NCI-H1694 (cell line): ENCODE measurements around the gene TAF13.

Source experiments
- DNase-seq: peaks from one replicate; lab custom pipeline; 2025; lab: John Stamatoyannopoulos, UW

The TAF13 gene, protein sequence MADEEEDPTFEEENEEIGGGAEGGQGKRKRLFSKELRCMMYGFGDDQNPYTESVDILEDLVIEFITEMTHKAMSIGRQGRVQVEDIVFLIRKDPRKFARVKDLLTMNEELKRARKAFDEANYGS

DNA sequence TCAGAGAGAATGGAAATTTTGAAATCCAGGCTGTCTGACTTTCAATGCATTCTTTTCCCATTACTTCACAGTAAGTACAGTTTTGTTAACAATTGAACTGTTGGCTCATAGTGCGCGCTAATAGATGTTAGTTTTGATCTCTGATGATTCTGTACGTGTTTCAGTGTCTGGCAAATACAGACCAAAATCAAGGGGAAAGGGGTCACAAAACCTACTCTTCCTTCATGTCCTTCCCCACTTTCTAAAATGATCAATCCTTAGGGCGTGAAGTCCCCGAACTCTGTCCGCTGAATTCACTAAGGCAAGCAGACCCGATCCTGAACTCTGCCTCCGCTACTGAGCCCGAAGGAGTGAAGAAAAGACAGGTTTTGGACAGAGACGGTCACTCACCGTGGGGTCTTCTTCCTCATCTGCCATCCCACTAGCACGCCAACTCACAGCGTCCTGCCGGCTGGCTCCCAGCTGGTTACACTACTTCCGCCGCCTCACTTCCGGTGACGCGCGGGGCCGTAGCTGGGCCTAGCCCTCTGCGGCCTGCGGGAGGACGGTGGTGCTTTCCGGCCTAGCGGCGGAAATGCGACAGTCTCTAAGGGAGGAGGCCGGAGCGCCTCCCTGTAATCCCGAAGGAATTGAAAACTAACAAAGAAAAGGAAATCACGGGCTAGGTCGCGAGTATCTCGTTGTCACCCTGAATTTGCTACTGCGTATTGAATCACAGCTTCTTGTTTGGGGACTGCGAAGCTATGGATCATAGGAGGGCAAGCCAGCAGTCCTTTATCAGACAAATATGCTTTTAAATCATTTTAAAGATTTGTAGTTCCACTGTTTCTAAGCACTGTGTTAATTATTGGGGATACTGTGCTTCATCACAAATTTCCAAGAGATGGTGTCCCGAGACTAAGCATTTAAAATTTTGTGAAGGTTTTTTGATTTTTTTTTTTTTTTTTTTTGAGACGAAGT lies at the start of gene TAF13:
Gene TAF13 (minus strand): TSS at position 473 of the 960 bp plus-strand sequence. CDS start 56 bp downstream, at position 417.
- DNase-seq, result peak; percentile 89

DNA sequence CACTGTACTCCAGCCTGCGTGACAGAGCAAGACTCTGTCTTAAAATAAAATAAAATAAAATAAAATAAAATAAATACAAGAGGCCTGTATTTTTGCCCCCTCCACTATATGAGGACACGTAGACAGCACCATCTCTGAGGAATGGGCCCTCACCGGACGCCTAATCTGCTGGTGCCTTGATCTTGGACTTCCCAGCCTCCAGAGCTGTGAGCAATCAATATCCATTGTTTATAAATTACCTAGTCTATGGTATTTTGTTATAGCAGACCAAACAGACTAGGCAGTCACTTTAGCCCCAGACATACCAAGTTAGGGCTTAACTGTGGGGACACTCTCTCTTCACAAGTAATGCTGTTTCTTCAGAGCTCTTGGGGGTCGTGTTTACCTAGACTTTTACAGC lies 44.6 kb upstream of the TAF13 start:
- no peak for DNase-seq

DNA sequence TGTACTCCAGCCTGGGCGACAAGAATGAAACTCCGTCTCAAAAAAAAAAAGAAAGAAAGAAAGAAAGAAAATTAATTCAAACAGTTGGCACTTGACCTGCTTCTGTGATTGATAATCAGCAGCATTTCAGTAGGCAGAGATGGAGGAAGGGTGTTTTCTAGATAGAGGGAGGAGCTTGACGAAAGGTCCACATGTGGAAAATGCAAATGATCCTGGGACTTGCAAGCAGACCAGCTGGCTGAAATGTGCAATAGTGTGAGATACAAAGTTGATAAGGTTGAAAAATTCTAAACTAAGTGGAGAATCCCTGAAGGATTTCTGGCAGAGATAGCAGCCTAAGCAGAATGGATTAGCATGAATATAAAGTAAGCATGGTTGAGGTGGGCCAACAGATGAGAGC lies 42.3 kb upstream of the TAF13 start:
- no peak for DNase-seq

DNA sequence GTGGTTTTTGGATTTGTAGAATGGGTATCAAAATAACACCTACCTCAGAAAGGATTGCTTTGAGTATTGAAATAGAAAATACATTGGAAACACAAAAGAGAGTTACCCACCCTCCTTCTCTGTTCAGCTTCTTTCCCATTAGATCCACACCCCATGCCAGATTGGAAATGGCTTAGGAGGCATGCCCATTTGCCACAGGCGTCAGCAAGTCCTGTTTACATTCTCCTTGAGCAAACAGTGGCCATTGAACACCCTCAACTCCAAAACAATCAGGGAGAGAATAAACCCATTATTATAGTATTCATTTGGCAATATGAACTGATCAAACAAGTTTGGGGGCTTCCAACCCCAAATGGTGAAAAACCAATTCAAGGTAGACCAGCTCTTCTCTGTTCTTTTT lies 40.5 kb upstream of the TAF13 start:
- no peak for DNase-seq

DNA sequence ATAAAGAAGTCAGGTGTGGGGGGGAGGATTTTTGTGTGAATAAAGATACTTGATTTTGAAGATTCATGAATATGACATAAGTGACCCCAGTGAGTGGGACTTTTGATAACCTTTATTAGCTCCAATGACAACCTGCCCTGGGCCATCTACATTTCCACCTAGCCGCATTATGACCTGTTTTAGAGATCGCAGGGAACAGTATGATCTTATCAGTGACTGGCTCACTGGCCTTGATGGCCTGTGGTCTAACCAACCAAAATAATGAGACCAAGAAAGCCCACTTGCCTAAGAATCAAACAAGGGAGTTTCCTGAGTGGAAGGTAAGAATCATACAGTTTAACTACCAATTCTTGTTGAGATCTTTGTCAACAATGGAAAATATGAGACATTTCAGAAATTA lies 39.9 kb upstream of the TAF13 start:
- DNase-seq, result no peak

DNA sequence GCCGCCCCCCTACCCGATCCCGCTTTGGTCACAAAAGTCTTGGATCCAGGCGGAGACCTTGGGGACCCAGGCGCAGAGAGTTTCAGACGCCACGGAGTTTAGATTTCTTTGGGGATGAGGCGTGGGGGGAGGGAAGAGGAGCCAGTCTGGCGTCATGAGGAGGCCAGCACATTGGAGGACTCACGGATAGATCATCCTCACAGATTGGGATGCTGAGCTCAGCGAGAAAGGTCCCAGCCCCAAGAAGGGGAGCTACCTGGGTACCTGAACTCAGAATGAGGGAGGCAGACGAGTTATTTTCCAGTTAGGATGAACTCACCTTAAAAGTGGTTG lies 38.5 kb upstream of the TAF13 start:
- DNase-seq, result no peak

DNA sequence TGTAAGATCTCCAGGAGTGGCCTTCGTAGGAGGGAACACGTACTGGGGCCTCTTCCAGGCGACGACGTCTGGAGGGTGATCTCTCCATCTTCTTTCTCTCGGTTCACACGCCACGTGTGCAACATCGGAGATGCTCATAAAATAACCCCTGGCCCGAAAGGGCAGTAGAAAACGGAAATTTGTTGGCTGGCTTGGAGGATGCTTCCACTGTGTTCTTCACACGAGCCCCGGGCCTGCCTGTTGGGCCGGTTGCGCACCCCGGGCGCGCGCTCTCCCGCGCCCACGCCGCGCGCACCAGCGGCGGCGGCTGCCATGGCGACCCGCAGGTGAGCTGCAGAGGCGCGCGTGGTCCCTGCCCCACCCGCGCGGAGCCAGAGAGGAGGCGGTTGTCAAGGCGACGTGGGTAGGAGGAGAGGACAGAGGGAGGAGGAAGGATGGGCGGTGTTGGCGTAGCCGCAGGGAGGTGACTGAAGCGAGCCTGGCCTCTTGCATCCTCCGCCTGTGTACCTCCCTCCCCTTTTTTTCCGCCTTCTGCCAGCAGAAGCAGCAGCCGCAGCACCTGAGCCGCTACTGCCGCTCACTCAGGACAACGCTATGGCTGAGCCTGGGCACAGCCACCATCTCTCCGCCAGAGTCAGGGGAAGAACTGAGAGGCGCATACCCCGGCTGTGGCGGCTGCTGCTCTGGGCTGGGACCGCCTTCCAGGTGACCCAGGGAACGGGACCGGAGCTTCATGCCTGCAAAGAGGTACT lies 38.0 kb upstream of the TAF13 start, which contains the start of gene ELAPOR1:
Gene ELAPOR1 (plus strand): TSS at position 526 of the 752 bp plus-strand sequence. CDS start 69 bp downstream, at position 595.
- peak; percentile 36 for DNase-seq

DNA sequence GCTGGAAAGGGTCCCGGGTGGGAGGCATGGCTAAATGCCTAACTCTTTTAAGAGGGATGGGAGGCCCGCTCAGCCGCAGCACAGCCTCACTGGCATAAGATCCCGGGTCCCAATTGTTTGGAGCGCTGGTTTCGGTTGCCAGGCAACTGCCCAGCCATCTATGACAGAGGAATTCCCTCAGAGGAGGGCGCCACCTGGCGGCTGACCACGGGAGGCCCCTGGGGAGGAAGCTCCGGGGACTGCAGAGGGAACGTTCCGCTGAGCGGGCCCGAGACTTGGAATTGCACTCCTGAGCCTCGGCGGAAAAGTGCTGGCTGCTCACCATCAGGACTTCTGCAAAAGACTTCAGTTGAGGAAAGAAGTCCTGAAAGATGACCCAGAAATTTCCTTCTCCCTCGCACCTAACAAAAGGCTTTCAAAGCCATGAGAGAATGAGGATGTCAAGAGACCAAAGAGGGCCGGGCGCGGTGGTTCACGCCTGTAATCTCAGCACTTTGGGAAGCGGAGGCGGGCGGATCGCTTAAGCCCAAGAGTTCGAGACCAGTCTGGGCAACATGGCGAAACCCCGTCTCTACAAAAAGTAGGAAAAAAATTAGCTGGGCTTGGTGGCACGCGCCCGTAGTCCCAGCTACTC lies 37.0 kb upstream of the TAF13 start:
- peak; percentile 93 for DNase-seq

DNA sequence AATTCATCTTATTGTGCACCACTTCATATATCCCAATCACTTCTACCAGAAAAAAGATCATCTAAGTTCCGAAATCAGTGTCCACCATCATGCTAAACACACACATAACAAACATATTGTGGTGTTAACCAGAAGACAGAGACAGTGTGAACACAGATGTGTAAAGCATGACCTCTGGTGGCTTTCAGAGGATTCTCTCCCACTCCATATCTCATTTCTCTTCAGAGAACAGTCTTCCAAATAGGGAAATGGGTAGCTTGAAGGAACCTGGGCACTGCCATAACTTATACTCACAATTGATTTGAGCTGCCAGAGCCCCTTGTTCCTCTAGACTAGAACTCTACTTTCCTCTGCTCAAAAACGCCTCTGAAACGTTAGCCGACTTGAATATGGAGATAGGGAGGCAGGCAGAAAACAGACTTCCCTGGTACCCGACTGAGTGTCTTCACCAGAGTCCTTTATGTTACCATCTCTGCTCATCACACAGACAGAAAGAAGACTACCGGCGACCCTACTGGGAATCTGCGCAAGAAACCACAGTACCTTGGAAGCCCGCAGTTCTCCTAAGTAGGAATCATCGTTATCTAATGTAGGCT lies 36.4 kb upstream of the TAF13 start:
- no peak for DNase-seq

DNA sequence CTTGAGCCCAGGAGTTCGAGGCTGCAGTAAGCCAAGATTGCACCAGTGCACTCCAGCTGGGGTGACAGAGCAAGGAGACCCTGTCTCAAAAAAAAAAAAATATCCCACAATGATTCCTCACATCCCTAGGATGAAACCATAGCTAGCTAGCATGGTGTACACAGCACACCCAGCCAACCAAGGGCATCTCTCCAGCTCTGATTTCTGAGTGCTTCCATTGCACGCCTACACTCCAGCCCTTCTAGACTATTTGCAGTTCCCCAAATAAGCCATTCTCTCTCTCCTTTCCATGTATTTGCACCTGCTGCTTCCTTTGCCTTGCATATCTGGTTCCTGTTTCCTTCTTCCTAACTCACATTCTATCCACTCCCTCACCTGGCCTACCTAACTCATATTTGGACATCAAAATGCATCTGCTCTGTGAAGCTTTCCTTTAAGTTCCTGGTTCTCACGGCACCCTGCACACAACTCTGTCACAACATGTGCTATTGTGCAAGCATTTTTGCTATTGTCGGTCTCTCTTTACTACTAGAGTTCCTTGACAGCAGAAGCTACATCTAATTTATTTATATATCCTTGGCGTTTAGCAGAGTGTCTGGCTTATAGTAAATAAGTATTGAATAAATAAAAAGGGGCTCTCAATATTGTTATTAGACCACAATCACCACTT lies 35.7 kb upstream of the TAF13 start:
- DNase-seq, result no peak

DNA sequence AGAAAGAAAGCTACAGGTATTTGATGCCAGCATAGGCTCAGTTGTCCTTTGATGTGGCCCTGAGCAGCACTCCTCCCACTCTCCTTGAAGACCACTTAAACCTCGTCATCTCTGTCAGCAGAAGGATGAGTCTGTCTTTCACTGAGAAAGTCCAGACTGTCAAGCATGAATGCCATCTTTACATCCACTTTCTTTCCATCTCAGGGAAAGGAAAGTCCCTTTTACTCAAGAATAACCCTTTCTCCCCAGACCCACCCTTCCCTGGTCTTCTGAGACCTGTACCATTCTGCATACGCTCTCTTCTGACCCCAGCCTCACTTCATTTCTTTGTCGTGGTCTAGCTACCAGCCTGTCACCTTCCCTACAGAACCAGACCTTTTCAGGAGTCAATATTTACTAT lies 34.1 kb upstream of the TAF13 start:
- DNase-seq, result no peak

DNA sequence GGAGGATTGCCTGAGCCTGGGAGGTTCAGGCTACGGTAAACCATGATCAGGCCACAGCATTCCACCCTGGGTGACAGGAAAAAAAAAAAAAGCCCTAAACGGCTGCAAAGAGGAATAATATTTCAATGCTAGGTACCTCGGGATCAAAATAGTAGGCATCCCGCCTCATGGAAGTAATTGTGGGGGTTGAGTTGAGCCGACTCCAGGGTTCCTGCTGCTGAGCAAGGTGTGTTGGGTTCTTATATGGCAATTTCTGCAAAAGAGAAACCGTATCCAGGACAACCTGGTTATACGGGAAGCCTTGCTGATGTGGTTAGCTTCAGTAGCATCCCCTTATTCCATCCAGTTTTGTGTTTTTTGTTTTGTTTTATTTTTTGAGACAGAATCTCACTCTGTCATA lies 32.0 kb upstream of the TAF13 start:
- no peak for DNase-seq

DNA sequence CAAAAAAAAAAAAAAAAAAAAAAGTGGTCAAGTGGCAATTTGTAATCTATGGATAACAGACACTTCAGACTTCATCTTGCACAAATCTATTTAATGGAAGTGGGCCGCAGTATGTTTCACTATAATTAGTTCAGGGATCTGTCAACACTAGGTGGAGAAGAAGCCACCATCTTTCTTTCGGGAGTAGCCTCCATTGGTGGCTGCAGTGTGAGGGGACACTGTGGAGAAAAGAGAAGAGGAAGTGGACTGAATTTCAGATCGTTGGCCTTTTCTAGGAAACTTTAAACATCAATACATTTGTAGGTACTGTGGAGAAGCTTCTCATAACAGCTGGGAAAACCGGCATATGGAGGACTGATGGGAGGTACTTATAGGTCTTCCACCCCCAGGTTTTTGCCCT lies 30.1 kb upstream of the TAF13 start:
- DNase-seq, result no peak

DNA sequence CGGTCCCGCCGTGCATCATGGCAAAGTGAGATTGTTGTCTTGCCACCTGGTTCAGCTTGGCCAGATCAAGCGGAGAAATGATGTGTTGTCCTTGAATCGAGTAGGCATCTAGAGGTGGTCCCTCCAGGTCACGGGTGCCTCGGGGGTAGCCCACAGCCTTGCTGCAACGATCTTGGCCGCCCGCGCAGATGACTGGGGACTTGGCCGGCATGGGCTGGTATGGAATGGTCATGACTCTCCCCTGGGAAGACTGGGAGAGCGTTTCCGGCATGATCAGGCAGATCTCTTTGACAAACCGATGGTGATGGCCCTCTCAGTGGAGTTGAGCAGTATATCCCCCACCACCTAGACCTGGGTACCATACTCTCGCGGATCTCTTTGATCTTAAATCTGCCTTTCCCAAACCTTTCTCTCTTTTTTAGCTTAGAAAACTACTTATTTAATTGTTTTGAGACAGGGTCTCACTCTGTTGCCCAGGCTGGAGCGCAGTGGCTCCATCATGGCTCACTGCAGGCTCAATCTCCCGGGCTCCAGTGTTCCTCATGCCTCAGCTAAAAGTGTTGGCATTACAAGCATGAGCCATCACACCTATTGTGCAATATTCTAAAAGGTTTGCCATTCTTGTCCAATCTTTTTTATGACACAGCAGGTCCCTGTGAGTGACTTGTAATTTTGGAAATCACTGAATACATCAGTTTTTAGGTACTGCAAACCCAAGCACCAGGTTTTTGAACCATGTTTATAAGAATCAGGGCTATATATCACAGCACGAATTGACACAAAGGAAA lies 28.8 kb upstream of the TAF13 start:
- no peak for DNase-seq

DNA sequence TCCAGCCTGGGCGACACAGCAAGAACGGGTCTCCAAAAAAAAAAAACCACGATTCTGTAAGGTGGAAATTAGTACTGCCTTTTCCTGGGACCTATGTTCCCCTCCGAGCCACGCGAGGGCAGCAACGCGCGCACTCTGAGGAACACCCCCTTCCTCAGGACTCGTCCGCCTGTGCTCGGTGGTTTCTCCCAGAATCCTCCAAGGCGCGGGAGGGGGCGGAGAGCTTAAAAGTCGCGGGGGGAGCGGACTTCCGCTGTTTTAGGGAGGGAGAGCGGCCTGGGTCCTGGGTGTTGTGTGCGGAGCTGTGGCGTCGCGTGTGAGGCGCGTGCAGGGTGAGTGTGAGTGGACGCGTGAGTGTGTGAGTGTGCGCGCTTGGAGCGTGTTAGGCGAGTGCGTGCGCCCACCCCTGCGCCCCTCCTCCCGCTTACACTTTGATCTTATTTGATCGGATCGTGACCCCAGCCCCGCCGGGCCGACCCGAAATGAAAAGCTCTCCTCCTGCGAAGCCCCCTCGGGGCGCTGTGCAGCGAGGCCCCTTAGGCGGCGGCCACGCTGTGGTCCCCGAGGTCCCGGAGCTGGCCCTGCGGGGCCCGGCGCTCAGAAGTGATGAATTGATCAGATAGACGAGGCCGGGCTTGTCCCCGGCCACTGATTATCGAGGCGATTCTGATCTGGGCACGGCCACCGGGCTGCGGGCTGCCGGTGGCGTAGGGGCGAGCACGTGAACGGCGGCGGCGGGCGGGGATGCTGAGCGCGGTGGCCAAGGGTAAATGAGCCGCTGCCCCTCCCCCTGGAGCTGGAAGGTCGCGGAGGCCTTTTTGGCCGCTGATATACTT lies 24.4 kb upstream of the TAF13 start:
- DNase-seq, result peak; percentile 97

DNA sequence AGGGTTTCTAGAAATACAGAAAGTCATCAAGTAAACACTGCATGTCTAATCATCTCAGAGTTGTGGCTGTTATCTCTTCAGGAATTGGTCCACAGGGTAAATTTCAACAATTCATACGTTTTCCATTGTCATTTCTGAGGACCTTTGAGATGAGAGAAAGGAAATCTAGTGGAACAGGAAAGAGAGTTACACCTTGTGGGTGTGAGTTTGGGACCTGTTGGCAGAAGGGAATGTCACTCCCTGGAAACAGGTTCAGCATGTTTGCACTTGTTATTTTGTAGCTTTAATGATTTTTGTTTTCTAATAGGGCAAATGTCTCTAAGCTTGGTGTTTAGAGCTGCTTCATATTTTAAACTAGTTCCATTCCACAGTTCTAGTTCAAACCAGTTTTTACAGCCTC lies 20.3 kb upstream of the TAF13 start:
- no peak for DNase-seq

DNA sequence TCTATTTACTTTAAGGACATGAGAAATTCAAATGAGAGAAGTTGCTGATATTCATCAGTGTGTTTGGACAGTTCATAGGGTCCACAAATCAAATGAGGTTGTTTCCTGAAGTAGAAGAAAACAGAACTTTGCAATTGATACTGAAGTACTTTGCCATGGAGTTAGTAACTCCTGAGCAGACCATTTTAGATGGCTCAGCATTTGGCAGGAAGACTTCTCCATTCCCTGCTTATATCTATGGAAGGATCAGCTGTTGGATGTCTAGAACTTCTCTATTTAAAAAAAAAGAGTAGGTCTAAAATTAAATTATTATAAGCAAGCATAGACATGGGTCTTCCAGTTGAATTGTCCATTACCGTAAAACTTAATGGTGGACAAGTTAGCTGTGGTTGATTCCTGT lies 19.8 kb upstream of the TAF13 start:
- DNase-seq, result no peak

DNA sequence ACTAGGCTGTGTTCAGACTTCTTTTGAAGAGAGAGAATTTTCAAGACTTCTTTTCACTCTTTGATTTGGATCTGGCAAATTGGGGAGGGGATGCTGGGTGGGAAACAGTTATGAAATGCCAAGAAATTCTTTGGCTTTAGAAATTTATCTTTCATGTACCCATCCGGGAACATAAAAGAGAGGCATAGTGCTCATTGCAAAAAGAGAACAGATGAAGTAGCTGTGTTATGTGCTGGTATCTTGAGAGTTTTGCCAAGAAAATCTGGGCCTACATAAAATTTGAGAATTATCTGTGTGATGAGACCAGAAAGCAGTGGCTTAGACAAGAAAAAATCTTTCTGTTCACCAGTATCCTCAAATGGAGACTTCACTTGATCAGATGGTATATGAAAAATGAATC lies 19.1 kb upstream of the TAF13 start:
- DNase-seq, result no peak

DNA sequence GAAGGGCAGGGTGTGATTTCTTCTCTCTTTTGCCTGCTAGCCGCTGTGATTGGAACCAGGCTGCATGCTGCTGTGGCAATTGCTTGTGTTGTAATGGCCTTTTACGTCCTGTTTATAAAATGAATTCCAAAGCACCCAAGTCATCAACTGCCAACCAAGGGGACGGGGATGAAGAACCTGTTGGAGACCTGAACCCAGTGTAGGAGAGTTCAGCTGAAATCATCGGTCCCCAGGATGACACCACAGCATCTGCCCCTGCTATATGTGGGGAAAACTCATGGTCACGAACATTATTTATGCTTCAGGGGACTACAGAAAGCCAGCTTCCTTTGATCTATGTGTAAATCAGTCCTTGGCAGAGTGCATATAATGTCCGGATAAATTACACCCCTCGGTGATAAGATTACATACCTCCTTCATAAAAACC lies 18.6 kb upstream of the TAF13 start:
- DNase-seq, result no peak

DNA sequence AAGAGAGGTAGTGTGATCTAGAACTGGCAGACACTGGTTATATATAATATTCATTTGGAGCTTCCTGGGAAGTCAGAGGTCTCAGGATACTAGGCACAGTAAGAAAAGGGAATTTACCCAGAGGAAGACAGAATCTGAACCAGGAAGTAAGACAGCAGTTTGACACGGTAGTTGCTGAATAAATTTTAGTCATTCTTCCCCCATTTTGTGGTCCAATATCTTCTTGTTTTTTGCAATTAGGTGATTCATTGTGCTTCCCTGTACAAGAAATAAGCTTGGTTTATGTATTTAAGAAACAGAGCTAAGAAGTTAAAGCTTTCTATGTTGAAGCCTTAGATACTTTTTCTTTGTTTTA lies 16.0 kb upstream of the TAF13 start:
- DNase-seq, result no peak
